Trophoblast cell (in vitro differentiated cells and primary cell): ENCODE data around the gene TMEM219.

Source experiments
- DNase-seq, 2 donors: peaks; one replicate each; pipeline ENCODE4 v3.0.0-alpha.2; 2016
- H2AFZ ChIP-seq: 2 replicates; pipeline ENCODE4 v1.6.1; 2013; ENCODE audit warnings: low read length, moderate library complexity, mild to moderate bottlenecking; ENCODE audit not compliant: insufficient read depth, poor library complexity
- H2AK5ac ChIP-seq: 2 replicates; pipeline ENCODE4 v1.6.1; 2013; ENCODE audit warnings: mild to moderate bottlenecking, low read length
- H2BK120ac ChIP-seq: 2 replicates; pipeline ENCODE4 v1.6.1; 2013; ENCODE audit warnings: low read length, mild to moderate bottlenecking, moderate library complexity; ENCODE audit not compliant: insufficient read depth, poor library complexity
- H2BK12ac ChIP-seq: 2 replicates; pipeline ENCODE4 v1.6.1; 2013; ENCODE audit warnings: mild to moderate bottlenecking, low read length, moderate library complexity
- H2BK5ac ChIP-seq: 2 replicates; pipeline ENCODE4 v1.6.1; 2013; ENCODE audit warnings: low read length, low read depth, moderate library complexity, mild to moderate bottlenecking; ENCODE audit not compliant: poor library complexity
- H3K14ac ChIP-seq: 2 replicates; pipeline ENCODE4 v1.6.1; 2013; ENCODE audit warnings: mild to moderate bottlenecking, low read length
- H3K18ac ChIP-seq: 2 replicates; pipeline ENCODE4 v1.6.1; 2013; ENCODE audit warnings: mild to moderate bottlenecking, low read length
- H3K23ac ChIP-seq: 2 replicates; pipeline ENCODE4 v1.6.1; 2013; ENCODE audit warnings: low read length
- H3K27ac ChIP-seq: 2 replicates; pipeline ENCODE4 v1.5.1; 2013; ENCODE audit warnings: low read depth, mild to moderate bottlenecking, inconsistent platforms, low read length, moderate library complexity
- H3K27me3 ChIP-seq: 2 replicates; pipeline ENCODE4 v1.6.1; 2013; ENCODE audit warnings: inconsistent platforms, mild to moderate bottlenecking, low read length, moderate library complexity; ENCODE audit not compliant: insufficient read depth
- H3K36me3 ChIP-seq, 2 experiments: 1 replicate in 1 of 2; 2 replicates in 1 of 2; pipeline ENCODE4 v1.6.1; 2013; ENCODE audit warnings: low read length in 2 of 2, mild to moderate bottlenecking in 2 of 2, moderate library complexity in 1 of 2; ENCODE audit not compliant: insufficient read depth in 2 of 2, control insufficient read depth in 1 of 2
- H3K4ac ChIP-seq: 2 replicates; pipeline ENCODE4 v1.6.1; 2013; ENCODE audit warnings: low read depth, mild to moderate bottlenecking, low read length, moderate library complexity
- H3K4me1 ChIP-seq, 2 experiments: 1 replicate in 1 of 2; 2 replicates in 1 of 2; pipeline ENCODE4 v1.6.1; 2013; ENCODE audit warnings: low read length in 2 of 2, mild to moderate bottlenecking in 2 of 2, moderate library complexity in 1 of 2; ENCODE audit not compliant: insufficient read depth in 2 of 2, control insufficient read depth in 1 of 2
- H3K4me2 ChIP-seq: 2 replicates; pipeline ENCODE4 v1.6.1; 2013; ENCODE audit warnings: inconsistent platforms, mild to moderate bottlenecking, low read length, moderate library complexity
- H3K4me3 ChIP-seq: 2 replicates; pipeline ENCODE4 v1.5.1; 2013; ENCODE audit warnings: mild to moderate bottlenecking, low read depth, low read length, inconsistent platforms
- H3K79me1 ChIP-seq: one replicate; pipeline ENCODE4 v1.6.1; 2013; ENCODE audit warnings: low read length
- H3K79me2 ChIP-seq: 2 replicates; pipeline ENCODE4 v1.6.1; 2013; ENCODE audit warnings: low read length, mild to moderate bottlenecking; ENCODE audit not compliant: control insufficient read depth, insufficient read depth, poor library complexity
- H3K9ac ChIP-seq: 2 replicates; pipeline ENCODE4 v1.6.1; 2013; ENCODE audit warnings: mild to moderate bottlenecking, low read length
- H3K9me3 ChIP-seq: 2 replicates; pipeline ENCODE4 v1.6.1; 2013; ENCODE audit warnings: low read depth, mild to moderate bottlenecking, control low read depth, inconsistent platforms, low read length; ENCODE audit not compliant: insufficient read depth
- H4K12ac ChIP-seq: 2 replicates; pipeline ENCODE4 v1.6.1; 2013; ENCODE audit warnings: low read depth, mild to moderate bottlenecking, low read length, moderate library complexity
- H4K8ac ChIP-seq: 2 replicates; pipeline ENCODE4 v1.6.1; 2013; ENCODE audit warnings: low read depth, mild to moderate bottlenecking, low read length, moderate library complexity
- H4K91ac ChIP-seq: one replicate; pipeline ENCODE4 v1.6.1; 2013; ENCODE audit warnings: low read depth, mild to moderate bottlenecking, low read length, moderate library complexity
- WGBS: extraction: QIAGEN DNeasy Blood & Tissue Kit; methylation state at CpG from one replicate; pipeline ENCODE4 v1.1.7; 2013; ENCODE audit warnings: missing lambda C conversion rate; ENCODE audit not compliant: insufficient read length, insufficient coverage; ENCODE audit errors: extremely low coverage; 5-methylcytosine and 5-hydroxymethylcytosine counted together

TMEM219 gene

GRCh38 chr16:29916979-29917378, 44.9 kb upstream of the TMEM219 start:
- H3K4ac ChIP-seq, result no peak overlapping the region
- no peak overlapping the region for H3K4me2 ChIP-seq
- no peak overlapping the region for H4K91ac ChIP-seq
- H2BK12ac ChIP-seq, result no peak overlapping the region
- no peak overlapping the region for H3K27ac ChIP-seq
- H3K23ac ChIP-seq, result no peak overlapping the region
- H2AFZ ChIP-seq, result no peak overlapping the region
- peaks cover 10 to 17% of the 10 kb centered on the region in 2 experiments for H3K36me3 ChIP-seq
- no peaks in the 10 kb centered on the region for H3K79me2 ChIP-seq
- no peak for DNase-seq
- H4K8ac ChIP-seq, result no peak overlapping the region
- no CpG with 5 or more reads among the region's 1 CpG for WGBS
- H2BK5ac ChIP-seq, result no peak overlapping the region
- peaks cover 2% of the 10 kb centered on the region for H3K9me3 ChIP-seq
- no peaks in the 10 kb centered on the region for H3K79me1 ChIP-seq
- no peak overlapping the region for H3K9ac ChIP-seq
- H3K4me3 ChIP-seq, result no peak overlapping the region
- no peak overlapping the region for H3K18ac ChIP-seq
- H3K14ac ChIP-seq, result no peak overlapping the region
- H3K4me1 ChIP-seq, result no peaks in the 10 kb centered on the region
- no peak overlapping the region for H2AK5ac ChIP-seq
- no peak overlapping the region for H2BK120ac ChIP-seq
- H3K27me3 ChIP-seq, result no peaks in the 10 kb centered on the region
- H4K12ac ChIP-seq, result no peak overlapping the region

- no peaks in the 10 kb centered on the region for H3K27me3 ChIP-seq
- H3K4me2 ChIP-seq, result no peak overlapping the region
- no peak overlapping the region for H3K18ac ChIP-seq
- no peak overlapping the region for H3K27ac ChIP-seq
- peaks cover 5% of the 10 kb centered on the region for H3K79me2 ChIP-seq
- no peak overlapping the region for H4K91ac ChIP-seq
- no peak overlapping the region for H3K14ac ChIP-seq
- H2BK5ac ChIP-seq, result no peak overlapping the region
- no peak overlapping the region for H3K23ac ChIP-seq
- H3K4ac ChIP-seq, result no peak overlapping the region
- no peak overlapping the region for H4K8ac ChIP-seq
- H4K12ac ChIP-seq, result no peak overlapping the region
- peaks cover 4 to 7% of the 10 kb centered on the region in 2 experiments for H3K4me1 ChIP-seq
- no peak overlapping the region for H3K9ac ChIP-seq
- H3K4me3 ChIP-seq, result no peak overlapping the region
- no peaks in the 10 kb centered on the region for H3K79me1 ChIP-seq
- H3K36me3 ChIP-seq, result peaks cover 17 to 18% of the 10 kb centered on the region in 2 experiments
- H3K9me3 ChIP-seq, result no peaks in the 10 kb centered on the region
- WGBS, result no CpG with 5 or more reads among the region's 6 CpGs
- H2AFZ ChIP-seq, result no peak overlapping the region
- H2AK5ac ChIP-seq, result no peak overlapping the region
- no peak overlapping the region for H2BK12ac ChIP-seq
- no peak overlapping the region for H2BK120ac ChIP-seq
- no peak for DNase-seq
Observed at GRCh38 chr16:29920288-29921033, 41.4 kb upstream of the TMEM219 start.

GRCh38 chr16:29921034-29921385, 40.9 kb upstream of the TMEM219 start:
- no peaks in the 10 kb centered on the region for H3K9me3 ChIP-seq
- H3K36me3 ChIP-seq, result peaks cover 17 to 18% of the 10 kb centered on the region in 2 experiments
- H3K79me2 ChIP-seq, result peaks cover 9% of the 10 kb centered on the region
- no peak overlapping the region for H4K8ac ChIP-seq
- H3K4me2 ChIP-seq, result no peak overlapping the region
- no peak for DNase-seq
- H3K4me1 ChIP-seq, result peaks cover 4 to 7% of the 10 kb centered on the region in 2 experiments
- no CpG with 5 or more reads among the region's 3 CpGs for WGBS
- H3K9ac ChIP-seq, result no peak overlapping the region
- no peak overlapping the region for H3K4ac ChIP-seq
- H3K18ac ChIP-seq, result no peak overlapping the region
- H2AK5ac ChIP-seq, result no peak overlapping the region
- H2BK12ac ChIP-seq, result no peak overlapping the region
- H4K91ac ChIP-seq, result no peak overlapping the region
- peaks cover 4% of the 10 kb centered on the region for H3K79me1 ChIP-seq
- H3K4me3 ChIP-seq, result no peak overlapping the region
- no peak overlapping the region for H3K14ac ChIP-seq
- no peak overlapping the region for H2AFZ ChIP-seq
- H3K23ac ChIP-seq, result no peak overlapping the region
- no peak overlapping the region for H4K12ac ChIP-seq
- H3K27me3 ChIP-seq, result no peaks in the 10 kb centered on the region
- H2BK5ac ChIP-seq, result no peak overlapping the region
- H3K27ac ChIP-seq, result no peak overlapping the region
- H2BK120ac ChIP-seq, result no peak overlapping the region

- H4K12ac ChIP-seq, result no peak overlapping the region
- peaks cover 14% of the 10 kb centered on the region for H3K79me2 ChIP-seq
- no peaks in the 10 kb centered on the region for H3K9me3 ChIP-seq
- no peak overlapping the region for H2AK5ac ChIP-seq
- no peak overlapping the region for H4K91ac ChIP-seq
- no peak overlapping the region for H3K14ac ChIP-seq
- no CpG with 5 or more reads among the region's 2 CpGs for WGBS
- no peak overlapping the region for H3K9ac ChIP-seq
- no peak overlapping the region for H4K8ac ChIP-seq
- H3K27ac ChIP-seq, result no peak overlapping the region
- H3K4me1 ChIP-seq, result peaks cover 11 to 14% of the 10 kb centered on the region in 2 experiments
- no peak overlapping the region for H2BK12ac ChIP-seq
- no peak for DNase-seq
- H3K23ac ChIP-seq, result no peak overlapping the region
- H3K4me2 ChIP-seq, result no peak overlapping the region
- H2BK120ac ChIP-seq, result no peak overlapping the region
- H3K18ac ChIP-seq, result no peak overlapping the region
- H3K4me3 ChIP-seq, result no peak overlapping the region
- no peak overlapping the region for H2BK5ac ChIP-seq
- peaks cover 14 to 16% of the 10 kb centered on the region in 2 experiments for H3K36me3 ChIP-seq
- H2AFZ ChIP-seq, result no peak overlapping the region
- H3K27me3 ChIP-seq, result no peaks in the 10 kb centered on the region
- peaks cover 11% of the 10 kb centered on the region for H3K79me1 ChIP-seq
- no peak overlapping the region for H3K4ac ChIP-seq
Observed at GRCh38 chr16:29922326-29922725, 39.6 kb upstream of the TMEM219 start.
